GM19025 (cell line): ENCODE measurements around the gene ZFP36L2.

Experiments used
- ATAC-seq: cut with Tn5 transposase; IDR thresholded peaks from one replicate; pipeline ENCODE4 v1.9.1; 2021; ENCODE audit warnings: mild to moderate bottlenecking, low read depth, moderate library complexity; ENCODE audit not compliant: unreplicated experiment

ZFP36L2 gene

DNA sequence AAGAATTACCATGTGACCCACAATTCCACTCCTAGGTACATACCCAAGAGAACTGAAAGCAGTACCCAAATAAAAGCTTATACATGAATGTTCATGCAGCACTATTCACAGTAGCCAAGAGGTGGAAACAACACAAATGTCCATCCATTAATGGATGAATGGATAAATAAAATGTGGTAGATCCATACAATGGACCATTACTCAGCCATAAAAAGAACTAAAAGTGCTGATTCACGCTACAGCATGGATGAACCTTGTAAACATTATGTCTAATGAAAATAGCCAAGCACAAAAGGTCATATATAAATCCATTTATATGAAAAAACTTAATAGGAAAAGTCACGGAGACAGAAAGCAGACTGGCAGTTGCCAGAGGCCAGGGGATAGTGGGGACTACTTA lies 23.6 kb upstream of the ZFP36L2 start:
- ATAC-seq: no peak

DNA sequence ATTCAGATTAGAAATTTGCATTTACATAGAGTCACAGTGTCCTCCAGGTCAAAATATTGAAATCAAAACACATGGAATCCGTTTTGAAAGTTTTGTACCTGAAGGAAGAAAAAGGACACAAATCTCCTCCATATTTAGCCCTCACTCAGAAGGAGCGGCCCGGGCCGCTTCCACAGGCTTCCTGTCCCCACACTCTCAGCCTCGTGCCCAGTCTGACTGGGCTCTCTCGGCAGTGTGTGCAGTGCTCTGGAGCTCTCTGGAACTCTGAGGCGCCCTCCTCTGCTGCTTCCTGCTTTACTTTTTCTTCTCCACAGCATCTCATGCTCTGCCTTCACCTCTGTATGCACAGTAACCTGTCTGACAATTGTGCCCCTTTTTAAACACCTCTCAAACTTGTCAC lies 22.2 kb upstream of the ZFP36L2 start:
- no peak for ATAC-seq

DNA sequence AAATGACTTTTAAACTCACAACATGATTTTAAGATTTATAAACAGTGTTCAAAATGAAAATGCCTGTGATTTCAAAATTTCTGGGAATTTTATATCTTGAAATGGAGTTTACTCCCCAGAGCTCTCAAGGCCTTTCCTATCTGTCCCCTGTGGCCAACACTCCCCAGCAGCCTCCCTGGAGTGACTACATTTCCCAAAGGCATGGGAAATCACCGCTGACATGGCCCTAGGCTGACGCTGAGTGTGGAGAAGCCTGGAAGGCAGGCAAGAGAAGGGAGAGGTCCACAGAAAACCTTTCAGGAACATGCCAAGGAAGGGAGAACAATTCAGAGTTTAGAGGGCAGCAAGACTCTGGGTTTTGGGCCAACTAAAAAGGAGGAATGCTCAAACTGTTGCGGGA lies 20.2 kb upstream of the ZFP36L2 start:
- no peak for ATAC-seq

DNA sequence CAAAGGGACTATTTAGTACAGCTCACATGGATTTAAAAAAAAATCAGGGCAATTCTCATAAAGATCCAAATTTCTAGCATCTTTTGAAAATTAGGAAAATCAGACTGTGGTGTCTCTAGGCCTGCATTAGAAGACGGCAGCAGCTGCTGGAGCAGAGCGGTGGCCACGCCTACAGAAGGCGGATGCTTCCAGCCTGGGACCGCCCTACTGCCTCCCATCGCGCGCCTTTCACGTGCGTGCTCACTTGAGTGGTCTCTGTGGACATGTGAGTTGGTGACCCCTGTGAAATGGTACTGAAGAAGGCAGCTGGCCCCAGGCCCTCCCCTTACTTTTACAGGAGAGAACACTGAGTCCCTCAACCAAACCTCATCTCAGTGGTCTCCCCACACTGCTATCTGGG lies 15.2 kb upstream of the ZFP36L2 start:
- no peak for ATAC-seq

DNA sequence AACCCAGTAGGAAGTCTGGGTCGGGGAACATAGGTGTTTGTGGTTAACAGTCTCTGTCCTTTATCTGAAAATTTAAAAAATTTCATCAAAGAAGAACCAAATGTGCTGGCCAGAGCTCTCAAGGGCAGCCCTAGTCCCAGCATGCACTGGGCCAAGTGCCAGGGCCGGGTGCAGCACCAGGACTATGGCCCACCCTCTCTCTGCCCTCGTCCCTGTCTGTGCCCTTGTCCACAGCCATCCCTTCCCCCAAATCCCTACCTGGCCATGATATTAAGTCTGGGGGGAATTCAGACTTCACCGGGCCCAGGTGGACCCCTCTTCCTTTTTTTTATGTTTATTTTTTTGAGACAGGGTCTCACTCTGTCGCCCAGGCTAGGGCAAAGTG lies 14.4 kb upstream of the ZFP36L2 start:
- ATAC-seq: no peak

DNA sequence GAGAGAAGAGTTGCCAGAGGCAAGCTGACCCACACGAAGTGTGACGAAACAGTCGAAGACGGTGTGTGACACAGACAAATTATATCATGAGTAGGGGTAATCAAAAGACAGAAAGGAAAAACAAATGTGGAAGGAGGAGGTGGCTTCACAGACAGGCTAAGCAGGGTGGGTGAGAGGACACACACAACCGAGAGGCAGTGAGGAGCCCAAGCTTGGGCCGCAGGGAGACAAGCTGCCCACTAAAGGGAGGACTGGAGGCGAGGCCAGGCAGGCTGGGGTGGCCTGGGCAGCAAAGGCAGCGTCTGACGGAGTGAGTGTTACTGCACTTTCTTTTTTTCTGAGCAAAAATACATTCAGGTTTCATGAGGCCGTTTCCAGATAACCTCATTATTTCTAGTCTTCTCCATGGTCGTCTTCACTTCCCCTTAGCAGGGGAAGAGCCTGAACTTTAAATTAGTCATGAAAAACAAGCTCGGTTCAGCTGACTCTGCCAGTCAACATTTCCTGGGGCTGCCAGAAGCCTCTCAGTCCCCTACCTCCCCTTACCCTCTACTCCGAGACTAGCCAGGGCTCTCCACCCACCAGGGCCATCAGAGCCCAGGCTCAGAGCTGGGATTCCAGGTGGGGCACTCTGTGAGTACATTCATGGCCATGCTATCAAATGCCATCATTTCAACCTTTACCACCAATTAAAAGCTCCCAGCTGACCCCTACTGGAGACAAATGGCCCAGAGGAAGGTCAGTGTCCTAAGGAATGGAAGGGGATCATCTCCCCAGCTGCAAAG lies 13.8 kb upstream of the ZFP36L2 start:
- no peak for ATAC-seq

DNA sequence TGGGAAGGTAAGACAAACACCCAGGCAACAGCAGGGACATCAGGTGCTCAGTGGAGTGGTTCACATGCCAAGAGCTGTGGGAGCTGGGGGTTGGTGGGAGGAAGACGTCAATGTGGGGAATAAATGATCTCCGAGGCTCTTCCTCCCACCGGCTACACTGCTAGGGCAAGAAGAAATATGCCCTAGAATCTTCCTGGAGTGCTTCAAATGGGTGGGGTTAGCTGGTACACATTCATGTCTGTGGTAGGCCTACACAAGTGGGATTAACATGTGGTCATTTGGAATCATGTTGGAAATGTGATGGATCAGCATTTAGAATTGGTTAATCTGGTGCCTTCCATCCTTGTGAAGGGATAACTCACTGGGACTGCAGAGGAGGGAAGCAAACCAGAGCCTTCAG lies 12.4 kb upstream of the ZFP36L2 start:
- no peak for ATAC-seq

DNA sequence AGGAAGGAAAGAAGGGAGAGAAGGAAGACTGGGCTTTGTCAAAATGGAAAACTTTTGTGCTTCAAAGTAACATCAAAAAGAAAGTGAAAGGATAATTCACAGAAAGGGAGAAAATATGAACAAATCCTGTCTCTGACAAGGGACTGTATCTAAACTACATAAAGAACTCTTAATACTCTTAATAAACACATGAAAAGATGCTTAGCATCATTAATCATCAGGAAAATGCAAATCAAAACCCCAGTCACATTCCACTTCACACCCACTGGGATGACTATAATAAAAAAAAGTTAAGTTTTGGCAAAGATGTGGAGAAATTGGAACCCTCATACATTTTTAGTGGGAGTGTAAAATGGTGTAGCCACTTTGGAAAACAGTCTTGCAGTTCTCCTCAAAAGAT lies 11.8 kb upstream of the ZFP36L2 start:
- no peak for ATAC-seq

DNA sequence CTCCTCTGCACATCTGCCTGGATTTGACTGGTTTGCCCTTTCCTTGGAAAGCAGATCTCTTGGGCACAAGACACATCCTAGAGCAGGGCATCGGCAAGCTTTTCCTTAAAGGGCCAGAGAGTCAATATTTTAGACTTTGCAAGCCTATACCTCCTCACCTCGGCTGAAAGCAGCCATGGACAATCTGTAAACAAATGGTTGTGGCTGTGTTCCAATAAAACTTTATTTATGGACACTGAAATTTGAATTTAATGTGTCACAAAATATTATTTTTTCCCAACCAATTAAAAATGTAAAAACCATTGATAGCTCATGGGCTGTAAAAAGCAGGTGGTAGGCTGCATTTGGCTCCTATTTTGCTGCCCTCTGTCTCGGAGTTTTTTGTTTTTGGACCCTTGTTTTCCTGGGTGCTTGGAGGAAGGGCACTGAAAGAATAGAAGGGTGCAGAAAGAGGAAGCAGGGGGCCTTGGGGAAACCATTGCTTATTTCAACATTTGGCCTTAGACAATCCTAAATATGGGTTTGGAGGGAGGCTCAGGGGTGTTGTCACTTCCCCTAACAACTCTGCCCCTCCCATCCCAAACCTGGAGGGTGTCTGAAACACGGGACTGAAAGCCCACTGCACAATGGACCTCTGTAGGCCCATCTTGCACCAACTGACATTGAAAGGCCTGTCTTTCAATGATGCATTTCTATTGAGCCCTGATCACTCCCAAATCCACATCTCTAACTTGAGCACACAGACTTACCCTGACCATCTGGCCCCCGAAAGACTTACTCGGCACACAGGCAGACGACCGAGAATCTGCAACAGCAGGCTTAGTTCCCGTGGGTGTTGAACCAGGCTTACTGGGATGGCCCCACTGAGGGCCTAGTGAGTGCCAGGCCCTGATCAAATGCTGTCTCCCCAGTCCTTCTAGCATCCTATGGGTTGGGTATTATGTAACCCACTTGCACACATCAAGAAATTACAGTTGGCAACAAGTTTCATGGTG lies 7.1 kb upstream of the ZFP36L2 start:
- ATAC-seq: no peak

DNA sequence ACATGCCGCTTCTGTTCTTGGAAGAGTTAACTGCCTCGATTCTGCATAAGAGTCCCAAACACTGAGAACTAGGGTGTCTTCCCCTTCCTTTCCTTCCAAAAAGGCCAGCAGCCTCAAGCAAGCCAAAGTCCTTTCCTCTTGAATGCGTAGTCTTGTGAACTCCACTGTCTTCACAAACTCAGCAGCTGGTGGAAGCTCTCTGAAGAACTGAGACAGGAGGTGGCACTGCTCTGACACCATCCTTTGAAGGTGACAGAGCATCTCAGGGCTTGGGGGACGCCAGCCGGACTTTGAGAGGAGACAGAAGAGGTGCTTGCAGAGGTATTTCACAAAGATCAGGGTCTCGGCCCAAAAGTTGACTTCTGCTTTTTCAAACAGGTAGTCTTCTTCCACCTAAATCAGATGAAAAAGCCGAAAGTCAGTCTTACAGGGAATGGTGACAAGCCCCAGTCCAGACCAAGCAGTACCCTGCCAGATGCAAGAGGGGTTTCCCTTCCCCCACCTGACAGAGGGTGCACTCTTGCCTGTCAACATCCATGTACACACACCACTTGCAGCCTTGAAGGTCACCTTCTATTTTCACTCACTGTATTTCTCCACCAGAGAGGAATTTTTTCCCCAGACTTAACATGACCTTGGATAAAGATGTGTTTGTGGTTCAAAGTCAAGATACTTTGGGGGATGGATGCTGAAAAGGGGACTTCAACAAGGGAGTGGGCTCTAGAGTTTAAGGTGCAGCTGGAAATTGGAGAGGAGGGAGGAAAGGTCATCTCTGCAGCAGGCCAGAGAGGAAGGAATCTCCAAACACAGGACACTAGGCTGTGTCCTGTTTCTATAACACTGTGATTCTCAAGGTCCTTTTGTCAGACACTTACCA lies 4.8 kb upstream of the ZFP36L2 start:
- no peak for ATAC-seq

DNA sequence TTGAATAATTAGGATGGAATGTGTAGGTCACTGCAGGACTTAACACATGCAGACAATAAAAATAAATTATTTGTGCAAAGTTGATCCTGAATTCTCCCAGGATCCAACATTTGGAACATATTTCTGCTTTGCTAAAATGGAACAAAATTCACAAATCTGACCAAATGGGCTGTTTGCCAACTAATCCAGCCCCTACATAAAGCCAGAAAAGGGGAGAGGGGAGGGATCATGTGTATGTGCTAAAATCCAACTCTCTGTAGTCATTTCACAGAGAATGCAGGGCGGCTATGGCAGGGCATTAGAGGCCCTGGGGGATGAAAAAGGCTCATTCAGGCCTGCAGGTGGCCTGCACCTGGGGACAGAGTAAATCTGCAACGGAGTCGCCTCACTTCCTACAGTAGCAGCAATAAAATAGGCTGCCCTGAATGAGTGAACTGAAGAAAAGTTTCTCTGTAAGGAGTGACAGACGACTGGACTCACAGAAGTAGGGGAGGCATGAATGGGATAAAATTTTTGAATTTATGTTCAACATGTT lies 4.0 kb upstream of the ZFP36L2 start:
- ATAC-seq: no peak

DNA sequence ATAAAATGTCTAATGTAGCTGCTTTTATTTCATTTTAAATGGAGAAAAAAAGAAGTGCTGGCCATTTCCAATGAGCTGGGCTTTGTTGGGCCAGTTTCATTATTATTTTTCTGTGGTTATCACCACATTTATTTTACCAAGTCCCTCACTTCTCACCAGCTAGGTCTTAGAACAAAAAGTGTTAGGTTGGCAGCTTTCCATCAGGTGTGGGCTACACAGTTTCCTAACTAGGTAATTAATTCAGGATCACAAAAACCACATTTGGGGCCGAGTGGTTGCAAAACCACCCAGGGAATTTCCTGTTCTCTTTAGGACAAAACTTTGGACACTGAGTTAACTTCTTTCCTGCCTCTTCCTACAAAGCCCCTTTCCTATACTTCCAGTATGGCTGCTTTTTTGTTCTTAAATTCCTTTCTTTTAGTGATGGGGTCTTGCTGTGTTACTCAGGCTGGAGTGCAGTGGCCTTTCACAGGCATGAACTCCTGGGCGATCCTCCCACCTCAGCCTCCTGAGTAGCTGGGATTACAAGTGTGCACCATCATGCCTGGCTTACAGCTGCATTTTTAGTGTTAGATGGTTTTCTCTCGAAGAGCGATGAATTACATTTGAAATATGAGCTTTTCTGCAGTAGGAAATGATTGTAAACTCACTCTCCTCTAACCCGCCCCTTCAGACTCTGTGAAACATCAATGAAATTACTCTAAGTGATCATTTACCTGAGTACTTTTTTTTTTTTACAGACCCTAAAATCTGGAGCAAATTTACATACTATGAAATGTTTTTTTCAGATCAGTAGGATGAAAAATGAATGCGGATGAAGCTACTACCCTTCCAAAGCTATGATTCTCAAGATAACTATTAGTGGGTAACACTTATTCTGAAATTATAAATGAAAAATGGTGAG lies 2.6 kb upstream of the ZFP36L2 start:
- no peak for ATAC-seq

DNA sequence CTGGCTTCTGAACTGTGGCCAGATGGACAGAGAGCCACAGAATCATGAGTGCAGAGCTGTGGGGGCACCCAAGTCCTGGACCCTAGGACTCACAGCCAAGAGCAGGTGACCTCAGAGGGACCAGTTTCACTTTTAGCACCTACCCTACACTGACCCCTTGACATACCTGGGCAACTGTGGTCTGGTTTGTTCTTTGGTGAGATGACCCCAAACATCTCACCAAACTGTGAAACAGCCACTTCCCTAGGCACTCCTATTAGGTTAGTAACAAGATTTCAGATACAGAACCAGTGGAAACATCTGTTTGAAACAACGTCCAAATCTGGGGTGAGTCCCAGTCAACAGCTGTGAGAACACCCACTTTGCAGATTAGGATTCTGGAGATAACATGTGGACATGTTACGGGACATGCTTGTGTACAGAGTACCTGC lies 1.9 kb upstream of the ZFP36L2 start:
- no peak for ATAC-seq

DNA sequence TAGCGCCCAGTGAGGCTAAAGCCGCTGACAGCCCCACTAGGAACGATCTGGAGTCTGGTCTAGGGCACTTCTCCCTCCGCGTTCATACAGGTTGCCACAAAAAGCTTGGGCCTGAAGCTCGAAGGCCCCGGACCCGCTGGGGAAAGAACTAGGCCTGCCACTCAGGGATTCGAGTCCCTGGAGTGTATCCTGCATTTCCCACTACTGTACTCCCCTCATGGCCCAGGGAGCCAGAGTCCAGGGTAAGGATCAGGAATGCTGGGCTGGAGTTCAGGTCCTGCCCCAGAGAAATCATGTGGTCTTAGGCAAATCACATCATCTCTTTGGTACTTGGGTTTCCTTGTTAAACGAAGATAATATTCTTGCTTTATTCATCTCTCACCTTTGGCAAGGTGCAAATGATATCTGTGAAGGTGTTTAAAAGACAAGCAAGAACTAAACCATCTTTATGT lies 1.4 kb upstream of the ZFP36L2 start:
- ATAC-seq: no peak

DNA sequence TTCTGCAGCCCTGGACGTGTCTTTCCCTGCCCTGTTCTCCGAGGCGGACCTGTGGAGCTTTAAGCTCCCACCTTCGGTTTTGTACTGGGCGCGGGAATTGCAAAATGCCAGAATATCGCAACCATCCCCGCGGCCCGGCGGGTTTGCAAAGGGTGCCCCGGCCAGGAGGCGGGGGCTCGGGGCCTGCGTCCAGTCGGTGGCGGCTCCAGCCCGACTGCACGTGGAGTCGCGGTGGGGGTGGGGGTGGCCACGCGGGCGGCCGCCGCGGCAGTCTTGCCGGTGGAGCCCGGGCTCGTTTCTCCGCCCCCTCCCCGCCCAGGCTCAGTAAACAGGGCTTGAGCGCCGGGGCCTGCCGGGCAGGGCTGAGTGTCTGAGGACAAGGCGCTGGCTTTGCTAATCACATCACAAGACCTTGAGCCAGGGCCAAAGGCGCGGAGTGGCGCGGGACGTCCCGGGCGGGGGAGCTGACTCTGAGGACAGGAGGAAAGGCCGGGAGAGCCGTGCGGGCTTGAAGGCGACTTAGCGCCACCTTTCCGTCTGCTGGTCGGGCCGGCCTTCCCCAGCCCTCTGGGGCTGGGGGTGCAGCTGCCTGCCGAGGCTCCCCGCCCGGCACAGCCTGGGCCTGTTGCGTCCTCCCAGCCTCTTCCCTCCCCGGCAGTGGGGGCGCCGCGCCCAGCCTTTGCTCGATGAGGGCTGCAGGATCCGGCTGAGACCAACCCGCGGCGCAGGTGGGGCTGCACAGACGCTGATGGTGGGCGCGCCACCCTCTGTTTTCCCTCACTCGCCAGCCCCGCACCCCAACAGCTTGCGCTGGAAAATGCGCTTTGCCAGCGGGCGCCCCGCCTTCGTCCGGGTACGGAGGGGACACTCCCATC lies 786 bp upstream of the ZFP36L2 start:
- ATAC-seq: peak; percentile 18

DNA sequence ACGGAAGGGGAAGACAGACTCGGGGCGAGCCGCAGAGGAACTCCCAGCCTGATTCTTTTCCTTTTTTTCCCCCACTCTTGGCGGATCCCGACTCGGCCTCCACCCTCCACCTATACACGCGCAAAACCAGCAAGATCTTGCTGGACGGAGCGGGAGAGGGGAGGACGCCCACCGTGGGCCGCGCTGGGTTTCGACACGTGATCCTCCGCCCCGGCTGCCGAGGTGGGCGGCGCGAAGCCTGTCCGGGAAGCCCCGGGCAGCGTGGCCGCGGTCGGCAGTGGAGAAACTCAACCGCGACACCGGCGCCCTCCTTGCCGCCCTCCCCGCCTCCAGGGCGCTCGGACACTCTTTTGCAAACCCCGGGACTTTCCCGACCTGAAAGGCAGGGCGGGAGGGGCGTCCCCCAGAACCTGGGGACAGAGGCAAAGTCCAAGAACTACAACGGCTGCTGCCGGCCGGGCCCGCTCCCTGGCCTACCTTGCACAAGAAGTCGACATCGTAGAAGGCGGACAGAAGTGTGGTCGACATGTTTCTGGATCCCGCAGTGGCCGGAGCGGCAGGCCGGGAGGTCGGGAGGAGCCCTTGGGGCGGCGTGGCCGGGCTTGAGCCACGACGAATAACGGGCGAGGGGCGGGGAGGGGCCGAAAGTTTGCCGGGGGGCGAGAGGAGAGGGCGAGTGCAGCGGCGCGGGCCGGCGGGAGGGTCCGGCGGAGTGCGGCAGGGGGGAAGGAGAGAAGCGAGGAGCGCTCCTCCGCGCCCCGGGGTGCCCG lies 433 bp downstream of the ZFP36L2 start:
- ATAC-seq: peak; percentile 31

DNA sequence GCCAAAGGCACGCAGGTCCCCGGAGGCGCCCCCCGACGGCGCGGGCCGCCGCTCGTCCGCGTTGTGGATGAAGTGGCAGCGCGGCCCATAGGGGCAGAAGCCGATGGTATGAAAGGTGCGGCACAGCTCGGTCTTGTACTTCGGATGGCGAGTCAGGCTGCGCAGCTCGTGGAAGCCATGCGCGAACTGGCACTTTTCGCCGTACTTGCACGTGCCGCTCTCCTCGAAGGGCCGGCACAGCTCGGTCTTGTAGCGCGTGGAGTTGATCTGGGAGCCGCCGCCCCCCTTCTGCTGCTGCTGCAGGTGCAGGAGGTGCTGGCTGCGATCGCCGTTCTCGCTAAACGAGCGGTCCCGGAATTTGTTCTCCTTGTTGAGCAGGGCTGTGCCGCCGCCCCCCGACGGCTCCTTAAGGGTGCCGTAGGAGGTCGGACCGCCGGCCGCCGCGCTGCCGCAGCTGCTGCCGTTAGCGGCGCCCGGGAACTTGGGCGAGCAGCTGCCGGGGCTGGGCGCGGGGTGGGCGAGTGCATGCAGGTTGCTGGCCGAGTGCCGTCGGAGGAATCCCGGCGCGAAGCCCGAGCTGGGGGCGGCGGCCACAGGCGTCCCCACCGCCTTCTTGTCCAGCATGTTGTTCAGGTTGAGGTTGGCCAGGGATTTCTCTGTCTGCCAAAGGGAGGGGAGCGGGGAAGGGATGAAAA lies 1.2 kb downstream of the ZFP36L2 start:
- ATAC-seq: no peak
